Liver (tissue), 9 donors: ENCODE results near the gene ENOX1. TPM values are rescaled to one million over a fixed set of nuclear protein-coding genes. Genes with fewer than 3 reads are reported as not detected.

Experiments
- DNase-seq: peaks from one replicate; pipeline ENCODE4 v3.0.0-alpha.2; 2017; ENCODE audit warnings: low spot score
- H3K27ac ChIP-seq, 2 donors: one replicate each; pipeline ENCODE4 v1.7.0; 2013; ENCODE audit warnings: inconsistent platforms in 2 of 2, low read length in 2 of 2, control low read depth in 1 of 2, low read depth in 1 of 2, mild to moderate bottlenecking in 1 of 2
- H3K27me3 ChIP-seq, 4 donors: one replicate each; pipeline versions ENCODE4 v1.6.1 to v1.7.0; 2013; ENCODE audit warnings: low read length in 3 of 4, inconsistent platforms in 1 of 4, mild to moderate bottlenecking in 1 of 4, moderate library complexity in 1 of 4; ENCODE audit not compliant: control insufficient read depth in 4 of 4, insufficient read depth in 4 of 4
- H3K36me3 ChIP-seq, 4 donors: one replicate each; pipeline versions ENCODE4 v1.6.1 to v1.7.0; 2013; ENCODE audit warnings: low read length in 3 of 4, mild to moderate bottlenecking in 3 of 4, low read depth in 1 of 4, moderate library complexity in 1 of 4; ENCODE audit not compliant: control insufficient read depth in 4 of 4, insufficient read depth in 3 of 4
- H3K4me1 ChIP-seq, 4 donors: one replicate each; pipeline versions ENCODE4 v1.6.1 to v1.7.0; 2013; ENCODE audit warnings: low read length in 3 of 4, mild to moderate bottlenecking in 3 of 4, moderate library complexity in 1 of 4; ENCODE audit not compliant: control insufficient read depth in 4 of 4, insufficient read depth in 4 of 4
- H3K4me3 ChIP-seq, 3 donors: one replicate each; pipeline versions ENCODE4 v1.6.1 to v1.7.0; 2013; ENCODE audit warnings: low read length in 3 of 3, control low read depth in 1 of 3, low read depth in 1 of 3, mild to moderate bottlenecking in 1 of 3
- H3K9ac ChIP-seq, 2 donors: one replicate each; pipeline ENCODE4 v1.7.0; 2013; ENCODE audit warnings: low read length in 2 of 2, mild to moderate bottlenecking in 2 of 2, moderate library complexity in 2 of 2, control low read depth in 1 of 2, low read depth in 1 of 2
- H3K9me3 ChIP-seq, 4 donors: one replicate each; pipeline versions ENCODE4 v1.6.1 to v1.7.0; 2013; ENCODE audit warnings: low read length in 3 of 4; ENCODE audit not compliant: control insufficient read depth in 4 of 4
- ATF3 ChIP-seq: IDR thresholded peaks from 2 replicates; pipeline ENCODE4 v1.6.1; 2016; ENCODE audit warnings: antibody characterized with exemption
- EGR1 ChIP-seq, 2 donors: IDR thresholded peaks; 2 replicates each; pipeline ENCODE4 v1.6.1; 2016 to 2018; ENCODE audit warnings: antibody characterized with exemption in 2 of 2, low read depth in 2 of 2
- FOXA1 ChIP-seq: IDR thresholded peaks from 2 replicates; pipeline ENCODE4 v1.6.1; 2016; ENCODE audit warnings: antibody characterized with exemption
- FOXA2 ChIP-seq: IDR thresholded peaks from 2 replicates; pipeline ENCODE4 v1.6.1; 2016; ENCODE audit warnings: antibody characterized with exemption
- GABPA ChIP-seq, 2 donors: IDR thresholded peaks in 1 of 2; conservative IDR thresholded peaks in 1 of 2; 2 replicates each; pipeline ENCODE4 v1.6.1; 2016; ENCODE audit warnings: antibody characterized with exemption in 2 of 2, mild to moderate bottlenecking in 1 of 2, moderate library complexity in 1 of 2
- HNF4A ChIP-seq, 2 donors: conservative IDR thresholded peaks; 2 replicates each; pipeline ENCODE4 v1.6.1; 2016; ENCODE audit warnings: antibody characterized with exemption in 2 of 2, mild to moderate bottlenecking in 2 of 2
- HNF4G ChIP-seq: IDR thresholded peaks from 2 replicates; pipeline ENCODE4 v1.6.1; 2016; ENCODE audit warnings: antibody characterized with exemption
- JUND ChIP-seq, 2 donors: IDR thresholded peaks; 2 replicates each; pipeline ENCODE4 v1.6.1; 2016; ENCODE audit warnings: antibody characterized with exemption in 2 of 2
- MAX ChIP-seq: IDR thresholded peaks from 2 replicates; pipeline ENCODE4 v1.6.1; 2016; ENCODE audit warnings: antibody characterized with exemption
- NR2F2 ChIP-seq: IDR thresholded peaks from 2 replicates; pipeline ENCODE4 v1.6.1; 2016; ENCODE audit warnings: antibody characterized with exemption
- RAD21 ChIP-seq, 2 donors: IDR thresholded peaks; 2 replicates each; pipeline ENCODE4 v1.6.1; 2016; ENCODE audit warnings: antibody characterized with exemption in 2 of 2, mild to moderate bottlenecking in 2 of 2
- RXRA ChIP-seq, 2 donors: IDR thresholded peaks; 2 replicates each; pipeline ENCODE4 v1.6.1; 2017 to 2018; ENCODE audit warnings: antibody characterized with exemption in 2 of 2, mild to moderate bottlenecking in 1 of 2
- SP1 ChIP-seq: IDR thresholded peaks from 2 replicates; pipeline ENCODE4 v1.6.1; 2018; ENCODE audit warnings: antibody characterized with exemption, mild to moderate bottlenecking
- TAF1 ChIP-seq: conservative IDR thresholded peaks from 2 replicates; pipeline ENCODE4 v1.6.1; 2016; ENCODE audit warnings: antibody characterized with exemption, mild to moderate bottlenecking
- YY1 ChIP-seq: IDR thresholded peaks from 2 replicates; pipeline ENCODE4 v1.6.1; 2016; ENCODE audit warnings: antibody characterized with exemption, mild to moderate bottlenecking
- WGBS: extraction: QIAGEN DNeasy Blood & Tissue Kit; methylation state at CpG from one replicate; pipeline ENCODE4 v1.1.7; 2013; 5-methylcytosine and 5-hydroxymethylcytosine counted together
- polyA plus RNA-seq, 2 donors: library from polyadenylated mRNA; stranded (reverse) in 1 of 2; unstranded in 1 of 2; fragments of 200-250 nt in 1 of 2; fragments of >200 nt in 1 of 2; fragmentation: Nextera tagmentation in 1 of 2; extraction: Ambion mirVana in 1 of 2; gene quantifications; one replicate each; pipeline versions ENCODE4 v1.2.1 to v1.2.3, GENCODE V29; 2013 to 2015
- total RNA-seq, 2 donors: library from RNA; depleted of rRNA; stranded (reverse); fragments of >200 nt; gene quantifications; one replicate each; pipeline ENCODE4 v1.2.3, GENCODE V29; 2014
- TF ChIP-seq, protein P1 (sequence below): IDR thresholded peaks from 2 replicates; pipeline ENCODE4 v1.6.1; 2016; ENCODE audit warnings: antibody characterized with exemption
- TF ChIP-seq, protein P2 (sequence below): fragments of 150-350 bp; IDR thresholded peaks from 2 replicates; pipeline ENCODE4 v1.5.1; 2017; ENCODE audit warnings: improper control_type of control experiment, low read depth, low read length; ENCODE audit not compliant: missing input control
- donor health status: healthy.
- donor health status: healthy.
- donor health status: healthy.
- donor health status: healthy.
- donor health status: healthy.

Gene ENOX1
- total and polyA plus RNA-seq, 4 donors = 0.02 to 0.33 (median 0.08) TPM; not detected in 1

GRCh38 chr13:43776006-43776405 is 10.8 kb downstream of the ENOX1 start:
- Histone ChIP-seq H3K4me1 (no peaks in the 10 kb centered on the region), H3K9ac (no peak overlapping the region), H3K27ac (no peak overlapping the region), H3K36me3 (no peaks in the 10 kb centered on the region), H3K9me3 (no peaks in the 10 kb centered on the region), H3K27me3 (no peaks in the 10 kb centered on the region), H3K4me3 (no peak overlapping the region)
- TF ChIP-seq SP1 = no peak
- no peak for TF ChIP-seq EGR1 (IDR thresholded peaks at IDR 0.05; ENCODE audit: low read depth in 2 of 2)
- TF ChIP-seq YY1 = no peak
- TF ChIP-seq HNF4G = no peak
- TF ChIP-seq JUND (IDR thresholded peaks at IDR 0.05) = no peak
- TF ChIP-seq RXRA (IDR thresholded peaks at IDR 0.05) = no peak
- no peak for TF ChIP-seq FOXA1
- no peak for TF ChIP-seq HNF4A (conservative IDR thresholded peaks at IDR 0.05)
- no peak for TF ChIP-seq ATF3
- TF ChIP-seq MAX = no peak
- TF ChIP-seq, protein P1, sequence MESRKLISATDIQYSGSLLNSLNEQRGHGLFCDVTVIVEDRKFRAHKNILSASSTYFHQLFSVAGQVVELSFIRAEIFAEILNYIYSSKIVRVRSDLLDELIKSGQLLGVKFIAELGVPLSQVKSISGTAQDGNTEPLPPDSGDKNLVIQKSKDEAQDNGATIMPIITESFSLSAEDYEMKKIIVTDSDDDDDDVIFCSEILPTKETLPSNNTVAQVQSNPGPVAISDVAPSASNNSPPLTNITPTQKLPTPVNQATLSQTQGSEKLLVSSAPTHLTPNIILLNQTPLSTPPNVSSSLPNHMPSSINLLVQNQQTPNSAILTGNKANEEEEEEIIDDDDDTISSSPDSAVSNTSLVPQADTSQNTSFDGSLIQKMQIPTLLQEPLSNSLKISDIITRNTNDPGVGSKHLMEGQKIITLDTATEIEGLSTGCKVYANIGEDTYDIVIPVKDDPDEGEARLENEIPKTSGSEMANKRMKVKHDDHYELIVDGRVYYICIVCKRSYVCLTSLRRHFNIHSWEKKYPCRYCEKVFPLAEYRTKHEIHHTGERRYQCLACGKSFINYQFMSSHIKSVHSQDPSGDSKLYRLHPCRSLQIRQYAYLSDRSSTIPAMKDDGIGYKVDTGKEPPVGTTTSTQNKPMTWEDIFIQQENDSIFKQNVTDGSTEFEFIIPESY = no peak
- no peak for DNase-seq
- WGBS = 70% methylated on average over 2 of the region's 2 CpGs

- Histone ChIP-seq H3K4me1 (no peaks in the 10 kb centered on the region), H3K4me3 (no peak overlapping the region), H3K9me3 (no peaks in the 10 kb centered on the region), H3K9ac (no peak overlapping the region), H3K27ac (no peak overlapping the region), H3K27me3 (no peaks in the 10 kb centered on the region), H3K36me3 (no peaks in the 10 kb centered on the region)
- 90% methylated on average over 2 of the region's 2 CpGs for WGBS
- DNase-seq = no peak
- TF ChIP-seq, protein P2, sequence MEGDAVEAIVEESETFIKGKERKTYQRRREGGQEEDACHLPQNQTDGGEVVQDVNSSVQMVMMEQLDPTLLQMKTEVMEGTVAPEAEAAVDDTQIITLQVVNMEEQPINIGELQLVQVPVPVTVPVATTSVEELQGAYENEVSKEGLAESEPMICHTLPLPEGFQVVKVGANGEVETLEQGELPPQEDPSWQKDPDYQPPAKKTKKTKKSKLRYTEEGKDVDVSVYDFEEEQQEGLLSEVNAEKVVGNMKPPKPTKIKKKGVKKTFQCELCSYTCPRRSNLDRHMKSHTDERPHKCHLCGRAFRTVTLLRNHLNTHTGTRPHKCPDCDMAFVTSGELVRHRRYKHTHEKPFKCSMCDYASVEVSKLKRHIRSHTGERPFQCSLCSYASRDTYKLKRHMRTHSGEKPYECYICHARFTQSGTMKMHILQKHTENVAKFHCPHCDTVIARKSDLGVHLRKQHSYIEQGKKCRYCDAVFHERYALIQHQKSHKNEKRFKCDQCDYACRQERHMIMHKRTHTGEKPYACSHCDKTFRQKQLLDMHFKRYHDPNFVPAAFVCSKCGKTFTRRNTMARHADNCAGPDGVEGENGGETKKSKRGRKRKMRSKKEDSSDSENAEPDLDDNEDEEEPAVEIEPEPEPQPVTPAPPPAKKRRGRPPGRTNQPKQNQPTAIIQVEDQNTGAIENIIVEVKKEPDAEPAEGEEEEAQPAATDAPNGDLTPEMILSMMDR = no peak
- TF ChIP-seq YY1 (no peak), FOXA2 (no peak), FOXA1 (no peak), HNF4G (no peak)
These were observed 13.2 kb downstream of the ENOX1 start for GRCh38 chr13:43773602-43774001.

GRCh38 chr13:43770871-43771270 is 15.9 kb downstream of the ENOX1 start:
- Histone ChIP-seq H3K9me3 (no peaks in the 10 kb centered on the region), H3K4me1 (no peaks in the 10 kb centered on the region), H3K4me3 (no peak overlapping the region), H3K27me3 (no peaks in the 10 kb centered on the region), H3K36me3 (no peaks in the 10 kb centered on the region), H3K9ac (no peak overlapping the region), H3K27ac (no peak overlapping the region)
- WGBS = 87% methylated on average over 3 of the region's 3 CpGs
- TF ChIP-seq YY1 (no peak), NR2F2 (no peak), MAX (no peak), FOXA1 (no peak), RXRA (IDR thresholded peaks at IDR 0.05) (no peak), HNF4G (no peak), FOXA2 (no peak), EGR1 (IDR thresholded peaks at IDR 0.05; ENCODE audit: low read depth in 2 of 2) (no peak), ATF3 (no peak), SP1 (no peak), JUND (IDR thresholded peaks at IDR 0.05) (no peak), RAD21 (IDR thresholded peaks at IDR 0.05) (no peak), TAF1 (no peak), GABPA (IDR thresholded peaks at IDR 0.05 in 1 of 2, conservative IDR thresholded peaks at IDR 0.05 in 1 of 2) (no peak), HNF4A (conservative IDR thresholded peaks at IDR 0.05) (no peak)
- TF ChIP-seq, protein P1 = no peak
- no peak for DNase-seq
